ENCODE data around the gene NUP85.
"Not testable (repeated sequence)": the region's sequence is repeated elsewhere in the genome, so short reads cannot be mapped to it uniquely, and the experiment has no call there.

The NUP85 gene

GRCh38 chr17:75207050-75207407 is 1.6 kb downstream of the NUP85 start:
- DNase-seq = not testable (repeated sequence)

- DNase-seq = no peak
Observed at GRCh38 chr17:75207760-75208159, 2.3 kb downstream of the NUP85 start.

- DNase-seq = no peak
Observed at GRCh38 chr17:75208161-75208560, 2.7 kb downstream of the NUP85 start.

GRCh38 chr17:75209061-75209460 is 3.6 kb downstream of the NUP85 start:
- DNase-seq = no peak

GRCh38 chr17:75218131-75218530 is 12.7 kb downstream of the NUP85 start:
- DNase-seq = no peak

GRCh38 chr17:75219815-75220214 is 14.3 kb downstream of the NUP85 start:
- DNase-seq = no peak

GRCh38 chr17:75225016-75225415 is 19.5 kb downstream of the NUP85 start:
- DNase-seq = no peak

GRCh38 chr17:75227729-75228128 is 22.2 kb downstream of the NUP85 start:
- DNase-seq = no peak

GRCh38 chr17:75228305-75228704 is 22.8 kb downstream of the NUP85 start:
- DNase-seq = no peak

- no peak for DNase-seq
Observed at GRCh38 chr17:75228847-75229246, 23.4 kb downstream of the NUP85 start.

GRCh38 chr17:75231071-75231470 is 25.6 kb downstream of the NUP85 start:
- DNase-seq = no peak

- no peak for DNase-seq
Observed at GRCh38 chr17:75231741-75232464, 26.4 kb downstream of the NUP85 start.

- no peak for DNase-seq
Observed at GRCh38 chr17:75232786-75233185, 27.3 kb downstream of the NUP85 start.

- no peak for DNase-seq
Observed at GRCh38 chr17:75237100-75238014, 31.9 kb downstream of the NUP85 start.

GRCh38 chr17:75238020-75238580 is 32.6 kb downstream of the NUP85 start:
- DNase-seq = no peak

- peak; percentile 70 for DNase-seq
Observed at GRCh38 chr17:75238684-75239191, 33.3 kb downstream of the NUP85 start.

GRCh38 chr17:75239214-75239613 is 33.7 kb downstream of the NUP85 start:
- DNase-seq = no peak

- DNase-seq = no peak
Observed at GRCh38 chr17:75239778-75240393, 34.4 kb downstream of the NUP85 start.

GRCh38 chr17:75240394-75241142 is 35.1 kb downstream of the NUP85 start:
- DNase-seq = peak; percentile 54

- no peak for DNase-seq
Observed at GRCh38 chr17:75241143-75241430, 35.6 kb downstream of the NUP85 start.

GRCh38 chr17:75241502-75241901 is 36.0 kb downstream of the NUP85 start:
- no peak for DNase-seq

- DNase-seq = peak; percentile 25
Observed at GRCh38 chr17:75241996-75242460, 36.5 kb downstream of the NUP85 start.

Data from stimulated activated CD4-positive, alpha-beta T cell treated with anti-CD3 and anti-CD28 coated beads, Interleukin-4, amount 100 ng/mL, for 24 hours (primary cell).